ENCODE data around the gene RIN3. TPM values are rescaled to one million over a fixed set of nuclear protein-coding genes. Genes with fewer than 3 reads are reported as not detected.

The RIN3 gene
- total and polyA plus RNA-seq, 10 of the 15 experiments (the other 5 are each of a cell fraction or from before 2014, with no cell fraction given), result 0.91 to 23.3 (median 6.3) TPM

DNA sequence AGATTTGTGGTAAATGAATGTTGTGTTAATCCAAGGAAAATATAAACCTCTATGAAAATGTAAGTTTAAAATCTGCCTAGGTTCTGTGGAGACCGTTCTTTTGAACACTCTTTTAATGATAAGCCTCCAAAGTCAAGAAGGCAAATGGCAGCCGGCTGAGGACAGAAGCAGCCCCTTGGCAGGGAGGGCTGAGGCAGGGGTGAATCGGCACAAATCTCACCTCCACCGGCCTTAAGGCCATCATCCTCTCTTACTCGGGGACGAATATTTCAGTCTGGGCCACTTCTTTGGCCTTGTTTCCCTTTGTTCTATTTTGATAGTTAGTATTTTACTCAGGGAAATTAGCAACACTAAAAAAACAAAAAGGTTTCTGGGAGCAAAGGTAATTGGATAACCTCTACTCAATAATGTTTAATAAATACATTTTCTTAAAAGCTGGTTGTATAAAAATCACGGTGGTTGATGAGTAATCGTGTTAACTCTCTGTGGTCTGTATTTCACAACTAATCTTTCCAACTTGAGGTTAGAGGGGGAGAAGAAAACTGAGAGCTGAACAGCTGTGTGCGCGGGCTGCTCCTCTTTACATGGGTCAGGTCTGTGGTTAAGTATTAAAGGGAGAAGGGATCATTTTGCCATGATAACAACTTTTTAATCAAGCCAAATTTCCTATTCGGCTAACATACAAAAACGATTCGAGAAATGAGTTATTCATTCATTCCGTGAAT, 216.2 kb downstream of the RIN3 start:
- Histone ChIP-seq H3K27me3 (replicated peaks in 1 of 2; ENCODE audit: control insufficient read depth in 2 of 2, insufficient read depth in 2 of 2, low read length in 1 of 2) (no peaks in the 10 kb centered on the region), H3K4me3 (0 out of 2 replicates have a peak overlapping the region, but pooled peaks have one; percentile 28), H2AFZ (ENCODE audit: control insufficient read depth, low read depth, low read length) (no peak overlapping the region), H3K4me2 (ENCODE audit: control insufficient read depth, insufficient read depth) (peak overlapping the region; percentile 51), H3K36me3 (ENCODE audit: control insufficient read depth in 2 of 2, insufficient read depth in 2 of 2, low read length in 1 of 2) (peaks cover 1 to 3% of the 10 kb centered on the region in 2 experiments; a peak in 3 of 4 replicates), H3K9ac (ENCODE audit: control insufficient read depth, insufficient read depth, low read length) (no peak overlapping the region), H4K20me1 (ENCODE audit: control insufficient read depth, insufficient read depth) (no peaks in the 10 kb centered on the region), H3K9me3 (replicated peaks; ENCODE audit: control insufficient read depth, insufficient read depth, low read length) (peaks cover 6% of the 10 kb centered on the region; the same call in 2 of the 3 replicates), H3K27ac (ENCODE audit: control insufficient read depth, insufficient read depth) (no peak overlapping the region; the same call in 1 of the 2 replicates), H3K4me1 (ENCODE audit: control insufficient read depth, insufficient read depth, low read length) (peaks cover 17% of the 10 kb centered on the region), H3K79me2 (ENCODE audit: control insufficient read depth, insufficient read depth, low read length) (no peaks in the 10 kb centered on the region)
- CTCF ChIA-PET, result interaction anchor here (0.6 to 1.3 kb wide), 4 partner anchors 13 to 157 kb away, joined by 3 to 4 read pairs (median 3); no protein-coding TSS in a partner anchor
- ATAC-seq, result peak; percentile 93
- peak; percentile 89 for FAIRE-seq
- WGBS (ENCODE audit: insufficient coverage, insufficient replicate concordance, low lambda C conversion rate, missing lambda C conversion rate), result 31% methylated on average over 14 of the region's 14 CpGs
- in situ Hi-C loops (cut with MboI), result no loop called here
- SMC1A ChIA-PET (ENCODE audit: uncharacterized antibody, unreplicated experiment), result interaction anchor here (0.5 to 1.8 kb wide), 9 partner anchors 10 to 60 kb away, joined by 3 to 8 read pairs (median 3); no protein-coding TSS in a partner anchor
- RAD21 ChIA-PET (ENCODE audit: unreplicated experiment), result interaction anchor here (1.1 to 2.0 kb wide), 5 partner anchors 12 to 51 kb away, joined by 3 to 6 read pairs (median 3); partner anchors contain the start of gene LGMN
- no TSS peak for BruUV-seq (replicated peaks)
- POLR2A ChIA-PET, result interaction anchor here (0.6 to 1.4 kb wide), 3 partner anchors 8 to 37 kb away, joined by 3 to 4 read pairs (median 3); no protein-coding TSS in a partner anchor
- DNase-seq (ENCODE audit: low read depth, low spot score), result no peak
- intact Hi-C loops (cut with micrococcal nuclease; ENCODE audit: unreplicated experiment), result loop anchor here (2.0 kb wide), 1 partner anchor 39 kb away; no protein-coding TSS in a partner anchor
- TF ChIP-seq CBX5 (IDR thresholded peaks at IDR 0.05; ENCODE audit: low read depth), result no peak
- no peak for TF ChIP-seq RBBP5 (conservative IDR thresholded peaks at IDR 0.05)
- peak; percentile 58; the same call in 1 of the 2 replicates for TF ChIP-seq FOXM1 (IDR thresholded peaks at IDR 0.05; ENCODE audit: low read depth, low read length)
- TF ChIP-seq, protein P1, sequence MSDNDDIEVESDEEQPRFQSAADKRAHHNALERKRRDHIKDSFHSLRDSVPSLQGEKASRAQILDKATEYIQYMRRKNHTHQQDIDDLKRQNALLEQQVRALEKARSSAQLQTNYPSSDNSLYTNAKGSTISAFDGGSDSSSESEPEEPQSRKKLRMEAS (IDR thresholded peaks at IDR 0.05; ENCODE audit: low read depth, low read length), result no peak
- TF ChIP-seq IKZF2 (IDR thresholded peaks at IDR 0.05), result peak; percentile 84 to 89
- TF ChIP-seq, protein P2, sequence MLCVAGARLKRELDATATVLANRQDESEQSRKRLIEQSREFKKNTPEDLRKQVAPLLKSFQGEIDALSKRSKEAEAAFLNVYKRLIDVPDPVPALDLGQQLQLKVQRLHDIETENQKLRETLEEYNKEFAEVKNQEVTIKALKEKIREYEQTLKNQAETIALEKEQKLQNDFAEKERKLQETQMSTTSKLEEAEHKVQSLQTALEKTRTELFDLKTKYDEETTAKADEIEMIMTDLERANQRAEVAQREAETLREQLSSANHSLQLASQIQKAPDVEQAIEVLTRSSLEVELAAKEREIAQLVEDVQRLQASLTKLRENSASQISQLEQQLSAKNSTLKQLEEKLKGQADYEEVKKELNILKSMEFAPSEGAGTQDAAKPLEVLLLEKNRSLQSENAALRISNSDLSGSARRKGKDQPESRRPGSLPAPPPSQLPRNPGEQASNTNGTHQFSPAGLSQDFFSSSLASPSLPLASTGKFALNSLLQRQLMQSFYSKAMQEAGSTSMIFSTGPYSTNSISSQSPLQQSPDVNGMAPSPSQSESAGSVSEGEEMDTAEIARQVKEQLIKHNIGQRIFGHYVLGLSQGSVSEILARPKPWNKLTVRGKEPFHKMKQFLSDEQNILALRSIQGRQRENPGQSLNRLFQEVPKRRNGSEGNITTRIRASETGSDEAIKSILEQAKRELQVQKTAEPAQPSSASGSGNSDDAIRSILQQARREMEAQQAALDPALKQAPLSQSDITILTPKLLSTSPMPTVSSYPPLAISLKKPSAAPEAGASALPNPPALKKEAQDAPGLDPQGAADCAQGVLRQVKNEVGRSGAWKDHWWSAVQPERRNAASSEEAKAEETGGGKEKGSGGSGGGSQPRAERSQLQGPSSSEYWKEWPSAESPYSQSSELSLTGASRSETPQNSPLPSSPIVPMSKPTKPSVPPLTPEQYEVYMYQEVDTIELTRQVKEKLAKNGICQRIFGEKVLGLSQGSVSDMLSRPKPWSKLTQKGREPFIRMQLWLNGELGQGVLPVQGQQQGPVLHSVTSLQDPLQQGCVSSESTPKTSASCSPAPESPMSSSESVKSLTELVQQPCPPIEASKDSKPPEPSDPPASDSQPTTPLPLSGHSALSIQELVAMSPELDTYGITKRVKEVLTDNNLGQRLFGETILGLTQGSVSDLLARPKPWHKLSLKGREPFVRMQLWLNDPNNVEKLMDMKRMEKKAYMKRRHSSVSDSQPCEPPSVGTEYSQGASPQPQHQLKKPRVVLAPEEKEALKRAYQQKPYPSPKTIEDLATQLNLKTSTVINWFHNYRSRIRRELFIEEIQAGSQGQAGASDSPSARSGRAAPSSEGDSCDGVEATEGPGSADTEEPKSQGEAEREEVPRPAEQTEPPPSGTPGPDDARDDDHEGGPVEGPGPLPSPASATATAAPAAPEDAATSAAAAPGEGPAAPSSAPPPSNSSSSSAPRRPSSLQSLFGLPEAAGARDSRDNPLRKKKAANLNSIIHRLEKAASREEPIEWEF (IDR thresholded peaks at IDR 0.05; ENCODE audit: insufficient replicate concordance, low read depth, low read length), result no peak
- TF ChIP-seq, protein P3, sequence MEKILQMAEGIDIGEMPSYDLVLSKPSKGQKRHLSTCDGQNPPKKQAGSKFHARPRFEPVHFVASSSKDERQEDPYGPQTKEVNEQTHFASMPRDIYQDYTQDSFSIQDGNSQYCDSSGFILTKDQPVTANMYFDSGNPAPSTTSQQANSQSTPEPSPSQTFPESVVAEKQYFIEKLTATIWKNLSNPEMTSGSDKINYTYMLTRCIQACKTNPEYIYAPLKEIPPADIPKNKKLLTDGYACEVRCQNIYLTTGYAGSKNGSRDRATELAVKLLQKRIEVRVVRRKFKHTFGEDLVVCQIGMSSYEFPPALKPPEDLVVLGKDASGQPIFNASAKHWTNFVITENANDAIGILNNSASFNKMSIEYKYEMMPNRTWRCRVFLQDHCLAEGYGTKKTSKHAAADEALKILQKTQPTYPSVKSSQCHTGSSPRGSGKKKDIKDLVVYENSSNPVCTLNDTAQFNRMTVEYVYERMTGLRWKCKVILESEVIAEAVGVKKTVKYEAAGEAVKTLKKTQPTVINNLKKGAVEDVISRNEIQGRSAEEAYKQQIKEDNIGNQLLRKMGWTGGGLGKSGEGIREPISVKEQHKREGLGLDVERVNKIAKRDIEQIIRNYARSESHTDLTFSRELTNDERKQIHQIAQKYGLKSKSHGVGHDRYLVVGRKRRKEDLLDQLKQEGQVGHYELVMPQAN (conservative IDR thresholded peaks at IDR 0.05), result no peak
- peak; percentile 61 for TF ChIP-seq BCL11A (IDR thresholded peaks at IDR 0.05; ENCODE audit: low read depth, low read length)
- no peak for TF ChIP-seq NBN (IDR thresholded peaks at IDR 0.05)
- TF ChIP-seq NFXL1 (IDR thresholded peaks at IDR 0.05; ENCODE audit: borderline replicate concordance), result no peak
- TF ChIP-seq SREBF1 (IDR thresholded peaks at IDR 0.05; ENCODE audit: low read length), result no peak
- TF ChIP-seq, protein P4, sequence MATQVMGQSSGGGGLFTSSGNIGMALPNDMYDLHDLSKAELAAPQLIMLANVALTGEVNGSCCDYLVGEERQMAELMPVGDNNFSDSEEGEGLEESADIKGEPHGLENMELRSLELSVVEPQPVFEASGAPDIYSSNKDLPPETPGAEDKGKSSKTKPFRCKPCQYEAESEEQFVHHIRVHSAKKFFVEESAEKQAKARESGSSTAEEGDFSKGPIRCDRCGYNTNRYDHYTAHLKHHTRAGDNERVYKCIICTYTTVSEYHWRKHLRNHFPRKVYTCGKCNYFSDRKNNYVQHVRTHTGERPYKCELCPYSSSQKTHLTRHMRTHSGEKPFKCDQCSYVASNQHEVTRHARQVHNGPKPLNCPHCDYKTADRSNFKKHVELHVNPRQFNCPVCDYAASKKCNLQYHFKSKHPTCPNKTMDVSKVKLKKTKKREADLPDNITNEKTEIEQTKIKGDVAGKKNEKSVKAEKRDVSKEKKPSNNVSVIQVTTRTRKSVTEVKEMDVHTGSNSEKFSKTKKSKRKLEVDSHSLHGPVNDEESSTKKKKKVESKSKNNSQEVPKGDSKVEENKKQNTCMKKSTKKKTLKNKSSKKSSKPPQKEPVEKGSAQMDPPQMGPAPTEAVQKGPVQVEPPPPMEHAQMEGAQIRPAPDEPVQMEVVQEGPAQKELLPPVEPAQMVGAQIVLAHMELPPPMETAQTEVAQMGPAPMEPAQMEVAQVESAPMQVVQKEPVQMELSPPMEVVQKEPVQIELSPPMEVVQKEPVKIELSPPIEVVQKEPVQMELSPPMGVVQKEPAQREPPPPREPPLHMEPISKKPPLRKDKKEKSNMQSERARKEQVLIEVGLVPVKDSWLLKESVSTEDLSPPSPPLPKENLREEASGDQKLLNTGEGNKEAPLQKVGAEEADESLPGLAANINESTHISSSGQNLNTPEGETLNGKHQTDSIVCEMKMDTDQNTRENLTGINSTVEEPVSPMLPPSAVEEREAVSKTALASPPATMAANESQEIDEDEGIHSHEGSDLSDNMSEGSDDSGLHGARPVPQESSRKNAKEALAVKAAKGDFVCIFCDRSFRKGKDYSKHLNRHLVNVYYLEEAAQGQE (IDR thresholded peaks at IDR 0.05; ENCODE audit: low read depth, low read length), result no peak
